PC-3 (cell line): Measurements from ENCODE around the gene OR8B4.

Experiments
- CTCF ChIP-seq: fragments of 300-600 bp; sonication (generic); conservative IDR thresholded peaks from 2 replicates; pipeline ENCODE4 v1.5.1; 2017; ENCODE audit warnings: antibody characterized with exemption, low read depth, mild to moderate bottlenecking, low read length
- EZH2 ChIP-seq: fragments of 300-600 bp; sonication (generic); IDR thresholded peaks from one replicate; pipeline ENCODE4 v1.6.1; 2017; ENCODE audit warnings: antibody characterized with exemption, mild to moderate bottlenecking, low read length; ENCODE audit not compliant: unreplicated experiment

GRCh38 chr11:124470561-124471227, 46.0 kb upstream of the OR8B4 start:
- TF ChIP-seq CTCF (no peak), EZH2 (no peak)
